Panc1 (cell line): Measurements from ENCODE around the gene NKAIN4. TPM values are rescaled to one million over a fixed set of nuclear protein-coding genes. Genes with fewer than 3 reads are reported as not detected.

Experiments
- ATAC-seq: fragments of 200-7000 bp; cut with Tn5 transposase; 2 replicates; pipeline ENCODE4 v1.9.1; 2020; ENCODE audit warnings: mild to moderate bottlenecking, moderate library complexity
- BruUV-seq: library from RNA; stranded (reverse); fragments of 400-500 nt; replicated peaks from 2 replicates; lab custom pipeline; 2021; lab: Mats Ljungman, UMichigan
- CTCF ChIA-PET: fragments of 300-600 bp; sonication (Branson Sonifier 250); formaldehyde crosslinking; loops from one replicate; lab custom pipeline; 2022; ENCODE audit warnings: antibody characterized with exemption; lab: Charles Lee
- POLR2A ChIA-PET: fragments of 300-600 bp; sonication (Branson Sonifier 250); formaldehyde crosslinking; loops from one replicate; lab custom pipeline; 2022; ENCODE audit warnings: antibody characterized with exemption; lab: Charles Lee
- DNase-seq: peaks from one replicate; pipeline ENCODE4 v3.0.0-alpha.2; 2010; ENCODE audit warnings: low read depth, low spot score
- H3K27ac ChIP-seq: 2 replicates; pipeline ENCODE4 v1.5.1; 2011; ENCODE audit warnings: mild to moderate bottlenecking, low read length, inconsistent platforms
- H3K27me3 ChIP-seq: fragments of 200-500 bp; sonication (Bioruptor generic); 2 replicates; pipeline ENCODE4 v1.6.0; 2014; ENCODE audit warnings: low read length, inconsistent platforms; ENCODE audit not compliant: control insufficient read depth, insufficient read depth
- H3K36me3 ChIP-seq: fragments of 200-500 bp; sonication (Bioruptor generic); 2 replicates; pipeline ENCODE4 v1.5.1; 2014; ENCODE audit warnings: inconsistent platforms, mild to moderate bottlenecking, low read length, moderate library complexity; ENCODE audit not compliant: control insufficient read depth, insufficient read depth
- H3K4me1 ChIP-seq: 2 replicates; pipeline ENCODE4 v1.5.1; 2011; ENCODE audit warnings: inconsistent platforms, mild to moderate bottlenecking, low read length, moderate library complexity; ENCODE audit not compliant: control insufficient read depth, insufficient read depth
- H3K4me3 ChIP-seq, 2 experiments: 2 replicates each; pipeline ENCODE4 v1.5.1; 2011 to 2012; ENCODE audit warnings: low read depth in 2 of 2, low read length in 2 of 2, mild to moderate bottlenecking in 2 of 2, inconsistent platforms in 1 of 2, moderate library complexity in 1 of 2
- H3K9me3 ChIP-seq: fragments of 200-500 bp; sonication (Bioruptor generic); 2 replicates; pipeline ENCODE4 v1.5.1; 2014; ENCODE audit warnings: low read depth, mild to moderate bottlenecking, inconsistent platforms, low read length, moderate library complexity; ENCODE audit not compliant: control insufficient read depth, insufficient read depth
- POLR2AphosphoS5 ChIP-seq: IDR thresholded peaks from 2 replicates; pipeline ENCODE4 v1.6.1; 2012; ENCODE audit warnings: mild to moderate bottlenecking, low read depth, low read length, moderate library complexity
- SIN3A ChIP-seq: IDR thresholded peaks from 2 replicates; pipeline ENCODE4 v1.6.1; 2012; ENCODE audit warnings: low read depth, mild to moderate bottlenecking, low read length, moderate library complexity, borderline replicate concordance; ENCODE audit not compliant: insufficient read depth
- TCF7L2 ChIP-seq: IDR thresholded peaks from 2 replicates; pipeline ENCODE4 v1.6.1; 2011; ENCODE audit warnings: mild to moderate bottlenecking, low read depth, low read length, inconsistent platforms
- in situ Hi-C: cut with HindIII; loops from 2 replicates; pipeline ENCODE4 v1.10.0; 2016; ENCODE audit warnings: low sequenced_read_pairs, low pct_unique_long_range_greater_than_20kb
- intact Hi-C: fragments of 100-400 bp; cut with micrococcal nuclease; formaldehyde crosslinking; loops from one replicate; pipeline ENCODE4 v1.10.0; 2022; ENCODE audit not compliant: unreplicated experiment
- total RNA-seq: library from RNA; stranded (reverse); gene quantifications from one replicate; pipeline ENCODE4 v1.2.1, GENCODE V29; 2021; ENCODE audit not compliant: unreplicated experiment
- TF ChIP-seq, protein P1 (sequence below): fragments of 450-650 bp; IDR thresholded peaks from 2 replicates; pipeline ENCODE4 v1.5.1; 2017; ENCODE audit warnings: mild to moderate bottlenecking
- TF ChIP-seq, protein P2 (sequence below), 2 experiments: IDR thresholded peaks; 2 replicates each; pipeline ENCODE4 v1.6.1; 2011 to 2012; ENCODE audit warnings: low read depth in 2 of 2, control low read depth in 1 of 2, low read length in 1 of 2, mild to moderate bottlenecking in 1 of 2, moderate library complexity in 1 of 2; ENCODE audit not compliant: insufficient read depth in 1 of 2

NKAIN4 gene
- total RNA-seq, 1 experiment from 2014 or later: 5.5 TPM

DNA sequence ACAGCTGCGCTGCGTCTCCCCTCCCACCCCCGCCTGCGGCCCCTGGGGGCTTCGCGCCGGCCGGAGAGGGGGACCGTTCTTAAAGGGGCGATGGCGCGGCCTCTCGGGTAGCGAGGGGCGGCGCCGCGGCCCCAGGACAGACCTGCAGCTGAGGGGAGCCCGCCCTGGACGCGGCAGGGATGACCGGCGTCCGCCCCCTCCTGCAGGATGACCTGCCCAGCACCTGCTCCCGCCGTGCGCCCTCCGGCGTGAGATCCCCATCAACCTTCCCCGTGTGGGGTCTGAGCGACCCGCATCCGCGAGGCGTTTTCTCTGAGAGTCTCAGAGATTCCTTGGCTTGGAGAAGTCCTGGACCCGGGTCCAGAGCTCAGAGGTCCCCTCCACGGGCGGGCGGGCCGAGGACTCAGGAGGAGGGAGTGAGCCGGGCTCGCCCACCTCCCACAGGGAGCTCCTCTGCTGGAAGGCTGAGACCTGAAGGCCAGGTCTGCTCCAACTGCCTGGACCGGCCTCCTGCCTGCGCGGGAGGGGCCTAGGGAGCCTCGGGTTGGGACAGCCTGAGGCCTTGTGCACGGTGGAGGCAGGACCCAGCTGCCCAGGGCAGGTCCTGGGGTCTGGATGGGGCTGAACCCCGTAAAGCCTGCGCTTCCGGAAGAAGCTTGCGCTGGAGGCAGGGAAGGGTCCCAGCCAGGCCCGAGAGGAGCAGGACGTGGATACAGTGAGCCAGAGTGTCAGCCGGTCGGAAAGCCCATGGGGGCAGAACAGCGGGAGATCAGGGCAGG, 532 bp upstream of the NKAIN4 start:
- ChIA-PET POLR2A (no interaction called here), CTCF (interaction anchor here (0.7 to 2.5 kb wide), 4 partner anchors 13 to 41 kb away, joined by 3 to 37 read pairs (median 4); no protein-coding TSS in a partner anchor)
- in situ Hi-C loops (no loop called here), intact Hi-C loops (no loop called here)
- TF ChIP-seq, protein P1, sequence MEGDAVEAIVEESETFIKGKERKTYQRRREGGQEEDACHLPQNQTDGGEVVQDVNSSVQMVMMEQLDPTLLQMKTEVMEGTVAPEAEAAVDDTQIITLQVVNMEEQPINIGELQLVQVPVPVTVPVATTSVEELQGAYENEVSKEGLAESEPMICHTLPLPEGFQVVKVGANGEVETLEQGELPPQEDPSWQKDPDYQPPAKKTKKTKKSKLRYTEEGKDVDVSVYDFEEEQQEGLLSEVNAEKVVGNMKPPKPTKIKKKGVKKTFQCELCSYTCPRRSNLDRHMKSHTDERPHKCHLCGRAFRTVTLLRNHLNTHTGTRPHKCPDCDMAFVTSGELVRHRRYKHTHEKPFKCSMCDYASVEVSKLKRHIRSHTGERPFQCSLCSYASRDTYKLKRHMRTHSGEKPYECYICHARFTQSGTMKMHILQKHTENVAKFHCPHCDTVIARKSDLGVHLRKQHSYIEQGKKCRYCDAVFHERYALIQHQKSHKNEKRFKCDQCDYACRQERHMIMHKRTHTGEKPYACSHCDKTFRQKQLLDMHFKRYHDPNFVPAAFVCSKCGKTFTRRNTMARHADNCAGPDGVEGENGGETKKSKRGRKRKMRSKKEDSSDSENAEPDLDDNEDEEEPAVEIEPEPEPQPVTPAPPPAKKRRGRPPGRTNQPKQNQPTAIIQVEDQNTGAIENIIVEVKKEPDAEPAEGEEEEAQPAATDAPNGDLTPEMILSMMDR: peak; percentile 79; the same call in 1 of the 2 replicates
- TF ChIP-seq, protein P2, sequence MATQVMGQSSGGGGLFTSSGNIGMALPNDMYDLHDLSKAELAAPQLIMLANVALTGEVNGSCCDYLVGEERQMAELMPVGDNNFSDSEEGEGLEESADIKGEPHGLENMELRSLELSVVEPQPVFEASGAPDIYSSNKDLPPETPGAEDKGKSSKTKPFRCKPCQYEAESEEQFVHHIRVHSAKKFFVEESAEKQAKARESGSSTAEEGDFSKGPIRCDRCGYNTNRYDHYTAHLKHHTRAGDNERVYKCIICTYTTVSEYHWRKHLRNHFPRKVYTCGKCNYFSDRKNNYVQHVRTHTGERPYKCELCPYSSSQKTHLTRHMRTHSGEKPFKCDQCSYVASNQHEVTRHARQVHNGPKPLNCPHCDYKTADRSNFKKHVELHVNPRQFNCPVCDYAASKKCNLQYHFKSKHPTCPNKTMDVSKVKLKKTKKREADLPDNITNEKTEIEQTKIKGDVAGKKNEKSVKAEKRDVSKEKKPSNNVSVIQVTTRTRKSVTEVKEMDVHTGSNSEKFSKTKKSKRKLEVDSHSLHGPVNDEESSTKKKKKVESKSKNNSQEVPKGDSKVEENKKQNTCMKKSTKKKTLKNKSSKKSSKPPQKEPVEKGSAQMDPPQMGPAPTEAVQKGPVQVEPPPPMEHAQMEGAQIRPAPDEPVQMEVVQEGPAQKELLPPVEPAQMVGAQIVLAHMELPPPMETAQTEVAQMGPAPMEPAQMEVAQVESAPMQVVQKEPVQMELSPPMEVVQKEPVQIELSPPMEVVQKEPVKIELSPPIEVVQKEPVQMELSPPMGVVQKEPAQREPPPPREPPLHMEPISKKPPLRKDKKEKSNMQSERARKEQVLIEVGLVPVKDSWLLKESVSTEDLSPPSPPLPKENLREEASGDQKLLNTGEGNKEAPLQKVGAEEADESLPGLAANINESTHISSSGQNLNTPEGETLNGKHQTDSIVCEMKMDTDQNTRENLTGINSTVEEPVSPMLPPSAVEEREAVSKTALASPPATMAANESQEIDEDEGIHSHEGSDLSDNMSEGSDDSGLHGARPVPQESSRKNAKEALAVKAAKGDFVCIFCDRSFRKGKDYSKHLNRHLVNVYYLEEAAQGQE (IDR thresholded peaks at IDR 0.05; ENCODE audit: insufficient read depth in 1 of 2, low read depth in 2 of 2, low read length in 1 of 2): no peak
- Histone ChIP-seq H3K27ac (no peak overlapping the region), H3K4me3 (peak overlapping the region in 1 of 2 experiments; percentile 23; a peak in 3 of 4 replicates), H3K27me3 (no peaks in the 10 kb centered on the region; the same call in 1 of the 2 replicates), H3K4me1 (peaks cover 8% of the 10 kb centered on the region; the same call in 1 of the 2 replicates), H3K36me3 (no peaks in the 10 kb centered on the region), H3K9me3 (no peaks in the 10 kb centered on the region)
- no TSS peak for BruUV-seq
- no peak for DNase-seq
- ATAC-seq: peak; percentile 67

DNA sequence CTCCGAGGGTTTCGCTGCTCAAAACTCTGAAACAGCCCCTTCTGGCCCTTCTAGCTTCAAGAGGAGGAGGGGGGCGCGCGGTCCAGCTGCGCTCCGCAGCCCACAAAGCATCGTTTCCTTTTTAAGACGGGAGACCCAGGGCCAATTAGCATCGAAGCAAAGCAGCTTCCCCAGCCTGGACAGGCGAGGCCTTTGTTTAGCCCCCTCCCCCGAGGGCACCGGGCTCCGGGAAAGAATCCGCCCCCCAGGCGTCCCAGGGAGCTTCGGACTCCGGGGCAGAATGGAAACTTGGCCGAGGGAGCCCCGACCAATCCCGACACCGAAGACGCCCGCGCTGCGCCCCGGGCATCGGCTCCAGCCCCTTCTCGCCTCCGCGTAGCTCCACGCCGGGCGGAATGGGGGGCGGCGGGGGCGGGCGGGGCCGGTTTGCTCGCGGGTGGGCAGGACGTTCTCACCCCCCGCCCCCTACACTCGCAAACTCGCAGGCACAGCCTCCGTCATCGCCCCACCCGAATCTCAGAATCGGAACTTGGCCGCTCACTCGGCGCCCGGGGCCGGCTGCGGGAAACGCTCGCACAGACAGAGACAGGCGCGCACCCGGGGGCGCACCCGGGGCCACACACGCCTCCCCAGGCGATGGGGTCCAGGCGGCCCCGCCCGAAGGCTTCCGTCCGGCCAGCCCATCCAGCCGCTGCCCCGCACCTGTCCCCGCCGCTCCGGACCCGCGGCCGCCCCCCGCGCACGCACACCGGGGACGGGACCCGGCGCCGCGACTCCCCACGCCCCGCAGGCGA, 628 bp downstream of the NKAIN4 start:
- in situ Hi-C loops (no loop called here), intact Hi-C loops (no loop called here)
- Histone ChIP-seq H3K9me3 (no peaks in the 10 kb centered on the region), H3K4me1 (peaks cover 20% of the 10 kb centered on the region), H3K36me3 (no peaks in the 10 kb centered on the region), H3K27ac (no peak overlapping the region), H3K4me3 (peak overlapping the region; percentile 30 to 35), H3K27me3 (no peaks in the 10 kb centered on the region; the same call in 1 of the 2 replicates)
- DNase-seq: no peak
- POLR2A ChIA-PET: no interaction called here
- BruUV-seq: no TSS peak
- no peak for TF ChIP-seq TCF7L2
- TF ChIP-seq, protein P1: no peak
- TF ChIP-seq SIN3A: no peak
- no peak for TF ChIP-seq POLR2AphosphoS5
- TF ChIP-seq, protein P2 (IDR thresholded peaks at IDR 0.05; ENCODE audit: insufficient read depth in 1 of 2, low read depth in 2 of 2, low read length in 1 of 2): no peak
- CTCF ChIA-PET: interaction anchor here (0.6 to 4.0 kb wide), 3 partner anchors 15 to 30 kb away, joined by 3 to 25 read pairs (median 5); partner anchors contain the start of gene BIRC7
- ATAC-seq: no peak
